Measurements from ENCODE around the gene TBC1D23.
"Not testable (repeated sequence)": the region's sequence is repeated elsewhere in the genome, so short reads cannot be mapped to it uniquely, and the experiment has no call there.

Gene TBC1D23

DNA sequence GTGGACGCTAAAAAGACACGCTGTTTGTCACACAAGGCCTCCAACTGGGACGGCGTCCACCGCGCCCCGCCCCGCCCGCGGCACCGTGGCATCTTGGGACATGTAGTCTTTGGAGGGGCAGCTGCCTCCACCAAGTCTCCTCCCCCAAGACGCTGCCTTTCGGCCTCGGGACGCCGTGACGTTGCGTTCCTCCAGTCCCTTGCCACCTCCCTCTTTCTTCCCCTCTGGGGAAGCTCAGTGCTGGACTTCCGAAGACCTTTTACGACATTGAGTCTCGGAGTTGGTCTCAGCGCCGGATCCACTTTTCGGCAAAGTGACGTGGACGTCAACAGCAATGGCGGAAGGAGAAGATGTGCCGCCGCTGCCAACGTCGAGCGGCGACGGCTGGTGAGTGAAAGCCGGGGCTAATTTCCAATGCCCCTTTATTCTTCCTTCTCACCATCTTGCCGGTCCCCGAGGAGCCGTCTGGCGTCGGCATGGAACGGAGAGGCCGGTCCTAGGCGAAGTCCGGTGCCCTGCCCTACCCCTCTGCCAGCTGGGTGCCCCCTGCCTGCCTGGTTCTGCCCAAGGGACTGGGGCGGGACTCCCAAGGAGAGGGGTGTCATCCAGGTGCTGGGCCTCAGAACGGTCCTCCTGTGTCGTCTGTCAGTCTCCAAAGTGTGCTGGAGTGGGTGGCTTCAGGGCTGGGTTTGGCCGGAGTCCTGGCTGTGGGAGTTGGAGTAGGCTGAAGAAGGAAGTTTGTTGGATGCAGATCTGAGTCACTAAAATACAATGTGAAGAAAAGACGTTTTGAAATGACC, at the start of gene TBC1D23:
Gene TBC1D23, plus strand, starts transcription at position 308 of the 800 bp plus-strand sequence. Its CDS starts 27 bp downstream, at position 335.
- DNase-seq, result peak; percentile 78

DNA sequence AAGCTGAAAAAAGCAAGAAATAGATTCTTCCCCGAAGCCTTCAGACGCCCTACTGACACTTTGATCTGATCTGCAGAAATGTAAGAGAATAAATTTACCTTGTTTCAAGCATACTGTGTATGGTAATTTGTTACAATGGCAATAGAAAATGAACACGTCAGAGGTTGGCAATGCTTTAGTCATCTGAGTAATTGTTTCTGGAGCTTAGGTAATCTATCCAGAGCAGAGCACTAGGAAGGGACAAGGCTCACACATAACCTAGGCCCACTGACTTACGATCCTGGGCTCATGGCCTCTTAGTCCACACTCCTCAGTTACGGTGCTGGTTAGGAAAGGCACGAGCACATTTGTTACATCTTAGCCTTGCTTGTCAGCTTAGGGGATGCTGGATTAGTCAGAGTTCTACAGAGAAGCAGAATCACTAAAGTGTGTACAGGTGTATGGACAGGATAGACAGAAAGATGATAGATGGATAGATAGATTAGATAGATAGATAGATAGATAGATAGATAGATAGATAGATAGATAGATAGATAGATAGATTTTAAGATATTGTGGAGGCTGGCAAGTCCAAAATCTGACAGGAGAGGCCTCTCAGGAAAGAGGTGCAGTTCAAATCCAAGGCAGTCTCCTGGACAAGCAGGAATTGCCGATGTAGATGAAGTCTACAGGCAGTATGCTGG, 46.8 kb upstream of the TBC1D23 start:
- DNase-seq, result no peak

DNA sequence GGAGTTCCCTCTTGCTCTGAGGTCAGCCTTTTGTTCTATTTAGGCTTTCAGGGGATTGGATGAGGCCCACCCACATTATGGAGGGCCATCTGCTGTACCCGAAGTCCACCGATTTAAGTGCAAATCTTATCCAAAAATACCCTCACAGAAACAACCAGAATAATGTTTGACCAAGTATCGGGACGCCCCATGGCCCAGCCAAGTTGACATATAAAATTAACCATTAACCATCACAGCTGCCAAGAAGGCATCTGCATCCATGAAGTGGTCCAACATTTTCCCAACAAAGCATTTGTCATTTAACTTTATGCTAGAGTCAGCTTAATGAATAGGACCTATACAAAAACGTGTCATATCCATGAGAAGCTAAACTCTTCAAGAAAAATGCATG, 46.2 kb upstream of the TBC1D23 start:
- no peak for DNase-seq

DNA sequence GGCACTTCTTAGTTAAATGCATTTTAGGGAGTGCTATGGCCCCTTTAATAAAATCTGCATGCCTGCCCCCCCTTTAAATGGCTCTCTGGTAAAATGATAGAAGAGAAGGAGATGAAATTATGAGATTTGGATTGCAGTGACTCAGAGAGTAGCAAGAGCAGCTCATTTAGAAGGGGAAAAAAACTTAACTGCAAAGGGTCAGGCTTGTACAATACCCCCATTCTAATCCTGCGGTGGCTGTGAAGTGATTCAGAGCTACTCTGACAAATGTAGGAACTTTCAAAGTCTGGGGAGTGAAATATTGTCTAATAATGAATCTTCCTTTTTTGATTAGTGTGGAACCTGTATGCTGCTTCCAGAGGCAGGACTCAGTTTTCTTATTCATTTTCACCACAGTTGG, 44.1 kb upstream of the TBC1D23 start:
- no peak for DNase-seq

DNA sequence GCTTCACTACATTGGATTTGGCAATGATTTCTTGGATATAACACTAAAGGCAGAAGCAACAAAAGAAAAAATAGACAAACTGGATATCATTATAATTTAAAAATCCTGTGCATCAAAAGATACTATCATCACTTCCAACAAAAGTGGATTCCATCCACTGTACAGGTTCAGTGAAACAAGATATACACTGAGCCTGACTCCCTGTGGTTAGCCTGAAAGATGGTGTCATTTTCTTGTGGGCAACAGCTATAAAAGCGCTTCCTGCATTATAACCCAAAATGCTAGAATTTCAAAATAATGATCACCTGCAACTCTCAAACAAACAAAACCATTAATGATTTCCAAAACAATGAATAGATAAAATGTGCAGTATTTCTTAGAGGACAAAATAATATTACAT, 39.6 kb upstream of the TBC1D23 start:
- no peak for DNase-seq

DNA sequence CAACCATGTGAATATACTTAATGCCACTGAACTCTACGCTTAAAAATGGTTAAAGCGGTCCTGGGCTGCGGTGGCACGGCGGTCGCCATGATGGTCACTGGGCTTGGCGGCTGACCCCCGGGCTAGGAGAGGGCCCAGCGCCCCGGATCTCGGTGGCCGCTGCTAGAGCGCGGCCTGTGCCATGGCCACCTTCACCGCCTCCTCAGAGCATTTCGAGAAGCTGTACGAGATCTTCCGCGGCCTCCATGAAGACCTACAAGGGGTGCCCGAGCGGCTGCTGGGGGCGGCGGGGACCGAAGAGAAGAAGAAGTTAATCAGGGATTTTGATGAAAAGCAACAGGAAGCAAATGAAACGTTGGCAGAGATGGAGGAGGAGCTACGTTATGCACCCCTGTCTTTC, 35.6 kb upstream of the TBC1D23 start:
- DNase-seq, result no peak

DNA sequence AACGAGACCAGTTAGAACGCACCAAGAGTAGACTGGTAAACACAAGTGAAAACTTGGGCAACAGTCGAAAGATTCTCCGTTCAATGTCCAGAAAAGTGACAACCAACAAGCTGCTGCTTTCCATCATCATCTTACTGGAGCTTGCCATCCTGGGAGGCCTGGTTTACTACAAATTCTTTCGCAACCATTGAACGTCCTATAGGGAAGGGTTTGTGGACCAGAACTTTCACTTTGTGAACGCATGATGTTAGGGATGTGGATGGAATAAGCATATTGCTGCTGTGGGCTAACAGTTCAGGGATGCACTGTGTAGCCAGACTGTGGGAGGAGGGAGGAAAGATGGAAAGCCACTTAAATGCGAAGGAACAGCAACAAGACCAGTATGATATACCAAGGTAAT, 34.9 kb upstream of the TBC1D23 start:
- DNase-seq, result no peak

DNA sequence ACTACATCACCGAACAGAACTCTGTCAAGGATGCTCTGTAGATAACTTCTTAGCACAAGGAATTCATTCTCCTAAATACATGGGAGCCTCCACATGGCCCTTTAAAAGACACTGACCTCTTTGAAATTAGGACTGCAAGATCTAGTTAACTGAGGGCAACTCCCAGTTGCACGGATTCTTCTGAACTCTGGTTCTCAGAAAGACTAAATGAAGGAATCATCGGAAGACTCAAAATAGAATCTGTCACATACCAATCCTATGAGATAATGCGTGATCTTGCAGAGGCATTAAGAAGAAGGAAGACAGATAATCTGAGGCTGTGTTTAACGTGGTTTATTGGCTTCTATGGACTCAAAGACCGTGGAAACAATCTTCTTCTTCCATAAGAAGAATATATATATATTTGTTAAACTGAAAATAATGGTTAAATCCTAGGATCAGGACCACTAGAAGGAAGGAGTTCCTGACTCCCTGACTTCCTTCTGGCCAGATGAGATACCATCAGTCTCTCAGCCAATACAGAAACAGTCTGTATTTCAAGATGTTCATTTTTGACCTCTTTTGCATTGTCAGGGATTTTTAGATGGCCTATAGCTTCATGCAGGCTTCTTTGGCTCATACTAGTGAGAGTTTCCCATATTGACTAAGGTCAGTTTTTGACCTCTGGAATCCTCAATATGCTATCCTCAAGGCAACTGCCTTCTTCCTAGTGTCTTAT, 33.9 kb upstream of the TBC1D23 start:
- DNase-seq, result no peak

DNA sequence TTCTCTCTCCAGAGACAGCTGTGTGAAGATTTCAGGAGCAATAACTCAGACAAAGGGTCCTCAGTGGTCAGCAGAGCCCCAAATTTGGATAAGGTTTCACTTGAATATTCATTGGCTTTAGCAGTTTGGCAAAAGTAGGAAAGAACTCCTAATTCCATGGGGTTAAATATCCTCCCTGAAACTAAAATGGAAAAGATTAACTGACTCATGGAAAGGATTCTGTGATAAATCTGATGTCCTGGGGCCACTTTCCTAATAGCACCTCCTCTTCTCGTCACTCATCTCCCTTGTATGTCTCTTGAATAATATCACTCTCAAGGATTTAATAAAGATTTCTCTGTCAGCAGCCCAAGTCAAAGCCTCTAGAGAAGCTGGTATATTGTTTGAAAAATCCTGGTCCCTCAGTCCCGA, 33.3 kb upstream of the TBC1D23 start:
- no peak for DNase-seq

DNA sequence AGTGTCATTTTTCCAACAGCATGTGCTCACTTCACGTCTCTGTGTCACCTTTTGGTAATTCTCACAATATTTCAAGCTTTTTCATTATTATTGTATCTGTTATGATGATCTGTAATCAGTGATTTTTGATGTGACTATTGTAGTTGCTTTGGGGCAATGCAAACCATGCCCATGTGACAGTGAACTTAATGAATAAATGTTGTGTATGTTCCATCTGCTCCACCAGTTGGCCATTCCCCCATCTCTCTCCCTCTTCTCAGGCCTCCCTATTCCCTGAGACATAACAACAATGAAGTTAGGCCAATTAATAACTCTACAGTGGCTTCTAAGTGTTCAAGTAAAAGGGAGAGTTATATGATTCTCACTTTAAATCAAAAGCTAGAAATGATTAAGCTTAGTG, 32.5 kb upstream of the TBC1D23 start:
- DNase-seq, result no peak

DNA sequence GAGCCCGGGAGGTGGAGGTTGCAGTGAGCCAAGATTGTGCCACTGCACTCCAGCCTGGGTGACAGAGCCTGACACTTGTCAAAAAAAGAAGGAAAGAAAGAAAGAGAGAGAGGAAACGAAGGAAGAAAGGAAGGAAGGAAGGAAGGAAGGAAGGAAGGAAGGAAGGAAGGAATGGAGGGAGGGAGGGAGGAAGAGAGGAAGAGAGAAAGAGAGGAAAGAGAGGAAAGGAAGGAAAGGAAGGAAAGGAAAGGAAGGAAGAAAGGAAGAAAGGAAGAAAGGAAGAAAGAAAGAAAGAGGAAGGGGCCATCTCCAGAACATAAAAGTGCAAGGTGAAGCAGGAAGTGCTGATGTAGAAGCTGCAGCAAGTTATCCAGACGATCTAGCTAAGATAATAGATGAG, 31.6 kb upstream of the TBC1D23 start:
- DNase-seq, result not testable (repeated sequence)

DNA sequence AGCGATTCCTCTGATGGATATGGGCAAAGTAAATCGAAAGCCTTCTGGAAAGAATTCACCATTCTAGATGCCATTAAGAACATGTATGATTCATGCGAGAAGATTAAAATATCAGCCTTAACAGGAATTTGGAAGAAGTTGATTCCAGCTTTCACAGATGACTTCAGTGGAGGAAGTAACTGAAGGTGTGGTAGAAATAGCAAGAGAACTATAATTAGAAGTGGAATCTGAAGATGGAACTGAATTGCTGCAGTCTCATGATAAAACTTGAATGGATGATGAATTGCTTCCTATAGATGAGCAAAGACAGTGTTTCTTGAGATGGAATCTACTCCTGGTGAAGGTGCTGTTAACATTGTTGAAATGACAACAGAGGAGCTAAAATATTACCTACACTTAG, 30.1 kb upstream of the TBC1D23 start:
- DNase-seq, result no peak

DNA sequence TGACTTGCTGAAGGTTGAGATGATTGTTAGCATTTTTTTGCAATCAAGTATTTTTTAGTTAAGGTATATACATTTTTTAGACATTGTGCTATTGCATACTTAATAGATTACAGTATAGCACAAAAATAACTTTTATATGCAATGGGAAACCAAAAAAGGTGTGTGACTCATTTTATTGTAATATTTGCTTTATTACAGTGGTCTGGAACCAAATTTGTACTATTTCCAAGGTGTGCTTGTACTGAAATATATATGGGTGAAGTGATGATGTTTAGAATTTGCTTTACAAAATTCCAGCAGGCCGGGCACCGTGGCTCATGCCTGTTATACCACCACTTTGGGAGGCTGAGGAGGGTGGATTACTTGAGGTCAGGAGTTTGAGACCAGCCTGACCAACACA, 29.1 kb upstream of the TBC1D23 start:
- no peak for DNase-seq

DNA sequence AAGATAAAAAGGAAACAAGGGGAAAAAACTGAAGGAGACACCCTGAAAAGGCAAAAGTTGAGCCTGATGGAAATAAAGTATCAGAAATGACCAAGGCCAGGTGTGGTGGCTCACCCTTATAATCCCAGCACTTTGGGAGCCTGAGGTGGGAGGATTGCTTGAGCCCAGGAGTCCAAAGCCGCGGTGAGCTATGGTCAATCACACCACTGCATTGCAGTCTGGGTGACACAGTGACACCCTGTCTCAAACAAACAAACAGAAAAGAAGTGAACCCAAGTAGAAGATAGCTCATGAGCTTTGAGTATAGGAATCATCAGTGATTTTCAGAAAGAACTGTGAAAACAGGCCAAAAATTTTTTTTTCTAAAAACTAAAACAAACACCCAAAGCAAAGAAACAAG, 26.4 kb upstream of the TBC1D23 start:
- no peak for DNase-seq

DNA sequence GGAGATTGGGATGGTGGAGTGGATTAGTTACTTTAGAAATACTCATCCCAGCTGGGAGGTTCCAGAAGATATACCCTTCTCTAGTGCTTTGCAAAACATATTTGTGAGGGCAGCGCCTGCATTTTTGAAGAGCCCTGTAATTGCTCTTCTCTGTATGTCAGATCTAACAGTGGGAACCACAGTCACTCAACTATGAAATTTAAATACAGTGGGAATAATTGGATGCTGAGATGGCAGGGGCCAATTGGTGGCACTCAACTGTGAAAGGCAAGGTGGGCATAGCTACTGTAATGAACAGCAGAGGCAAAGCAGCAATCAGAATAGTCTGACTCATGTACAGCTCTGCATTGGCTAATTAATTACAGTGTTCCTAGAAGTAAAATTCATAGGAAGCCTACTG, 22.2 kb upstream of the TBC1D23 start:
- DNase-seq, result no peak

DNA sequence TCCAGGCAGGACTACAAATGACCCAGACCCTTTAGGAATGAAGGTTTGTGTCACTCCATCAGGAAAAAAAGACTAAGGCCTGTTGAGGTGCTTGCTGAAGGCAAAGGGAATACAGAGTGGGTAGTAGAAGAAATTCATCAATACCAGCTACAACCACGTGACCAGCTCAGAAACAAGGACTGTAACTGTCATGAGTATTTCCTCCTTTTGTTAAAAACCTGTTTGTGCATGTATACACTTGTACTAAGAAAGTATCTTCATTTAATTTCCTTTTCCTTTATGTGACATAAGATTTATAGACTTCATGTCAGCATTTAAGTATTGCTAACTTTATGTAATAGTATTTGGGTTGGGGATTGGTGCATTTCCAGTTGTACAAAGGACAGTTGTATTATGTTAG, 18.3 kb upstream of the TBC1D23 start:
- not testable (repeated sequence) for DNase-seq

DNA sequence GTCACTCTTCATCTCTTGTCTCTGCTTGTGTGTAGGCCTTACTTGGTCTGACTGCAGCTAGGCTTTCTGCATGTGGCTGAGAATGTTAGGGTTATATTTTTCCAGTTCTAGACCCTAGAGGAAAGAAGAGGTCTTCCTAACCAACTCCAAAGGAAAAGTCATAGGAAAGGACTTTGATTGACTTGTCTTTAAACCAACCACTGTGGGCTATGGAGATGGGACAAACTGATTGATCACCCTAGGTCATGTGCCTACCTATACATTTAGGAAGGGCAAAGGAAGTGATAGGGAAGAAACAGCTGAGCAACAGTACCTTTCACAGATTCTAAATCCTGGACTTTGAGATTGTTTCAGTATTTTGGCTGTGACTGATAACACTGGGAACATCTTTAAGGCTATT, 16.5 kb upstream of the TBC1D23 start:
- no peak for DNase-seq

DNA sequence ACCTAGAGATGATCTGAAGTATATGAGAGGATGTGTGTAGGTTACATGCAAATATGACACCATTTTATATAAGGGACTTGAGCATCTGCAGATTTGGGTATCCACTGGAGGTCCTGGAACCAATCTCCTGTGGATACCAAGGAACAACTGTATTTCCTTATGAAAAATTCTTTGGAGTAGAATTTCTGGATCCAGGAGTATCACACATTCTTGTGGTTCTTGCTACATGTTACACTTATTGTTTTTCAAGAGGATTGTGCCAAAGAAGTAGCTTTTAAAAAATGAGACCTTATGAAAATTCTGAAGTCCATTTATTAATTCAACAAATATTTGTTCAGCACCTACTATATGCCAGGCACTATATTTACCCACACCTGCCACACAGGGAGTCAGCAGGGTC, 15.7 kb upstream of the TBC1D23 start:
- no peak for DNase-seq

DNA sequence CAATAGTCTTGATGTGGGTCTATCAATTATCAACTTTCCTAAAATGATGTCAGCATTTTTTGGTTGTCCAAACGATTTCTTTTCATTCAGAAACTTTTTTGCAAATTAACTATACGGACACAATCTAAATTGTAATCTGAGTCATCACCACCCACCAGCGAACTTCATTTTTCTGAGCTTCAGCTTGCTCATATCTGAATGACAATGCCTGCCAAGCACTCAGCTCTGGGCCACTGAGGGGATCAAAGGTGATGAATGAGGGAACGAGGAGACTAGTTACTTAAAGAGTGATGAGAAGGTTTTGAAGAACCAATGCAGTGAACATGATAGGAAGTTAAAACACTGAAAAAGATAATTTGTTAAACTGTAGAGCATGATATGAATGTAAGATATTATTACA, 14.9 kb upstream of the TBC1D23 start:
- DNase-seq, result no peak

DNA sequence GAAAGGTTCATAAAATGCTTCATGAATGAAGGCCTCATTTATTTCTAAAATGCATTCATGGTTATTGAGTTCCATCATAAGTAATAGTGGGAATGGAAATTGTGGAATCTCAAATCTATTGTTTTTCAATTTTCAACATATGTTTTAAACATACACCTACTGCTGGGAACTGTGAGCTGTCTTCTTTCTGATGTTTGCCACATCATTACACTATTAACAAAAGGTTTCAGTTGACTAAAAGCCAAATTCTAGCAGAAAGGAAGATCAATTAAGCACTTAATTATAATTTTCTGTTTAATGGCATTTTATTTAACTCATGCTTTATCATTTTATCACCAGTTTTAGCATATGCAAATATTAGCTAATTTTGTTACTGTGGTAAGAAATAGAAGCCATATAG, 13.8 kb upstream of the TBC1D23 start:
- DNase-seq, result no peak

DNA sequence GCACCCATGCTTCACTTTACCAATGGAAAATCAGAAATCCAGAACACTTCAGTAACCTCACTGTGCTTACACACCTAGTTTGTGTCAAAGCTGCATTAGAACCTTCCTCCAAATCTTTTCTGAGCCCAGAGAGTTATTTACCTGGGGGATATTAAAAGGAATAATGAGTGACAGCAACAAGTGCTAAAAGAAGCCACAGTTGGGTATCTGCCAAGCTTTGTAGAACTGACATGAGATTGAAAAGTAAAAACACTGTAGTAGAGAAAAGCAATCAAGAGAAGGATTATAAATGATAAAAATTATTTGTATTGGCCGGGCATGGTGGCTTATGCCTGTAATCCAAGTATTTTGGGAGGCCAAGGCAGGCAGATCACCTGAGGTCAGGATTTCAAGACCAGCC, 8.8 kb upstream of the TBC1D23 start:
- DNase-seq, result no peak

DNA sequence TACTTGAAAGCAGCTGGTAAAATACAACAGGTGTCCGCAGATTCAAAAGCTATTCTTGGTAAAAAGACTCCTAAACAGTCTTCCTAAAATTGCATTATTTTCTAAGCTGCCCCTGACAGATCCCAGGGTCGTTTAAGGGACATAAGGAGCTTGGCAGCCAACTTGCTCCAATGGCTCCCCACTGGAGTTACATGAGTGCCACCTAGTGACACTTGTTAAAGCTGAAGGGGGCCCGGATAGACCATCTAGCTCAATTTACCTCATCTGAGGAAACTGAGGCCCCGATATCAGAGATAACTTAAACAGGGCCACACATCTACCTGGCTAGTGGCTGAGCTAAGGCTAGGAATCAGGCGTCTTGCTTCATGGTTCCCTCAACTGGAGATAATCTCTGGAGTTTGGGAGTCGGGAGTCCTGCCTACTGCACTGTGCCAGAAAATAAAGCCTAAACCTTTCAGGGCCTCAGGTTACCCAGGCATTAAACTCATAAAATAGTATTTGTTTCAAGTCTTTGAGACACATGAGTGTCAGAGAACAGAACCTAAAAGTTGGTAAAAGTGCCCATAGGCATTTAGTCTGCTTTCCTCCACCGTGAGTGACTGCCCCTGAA, 6.5 kb upstream of the TBC1D23 start:
- no peak for DNase-seq

DNA sequence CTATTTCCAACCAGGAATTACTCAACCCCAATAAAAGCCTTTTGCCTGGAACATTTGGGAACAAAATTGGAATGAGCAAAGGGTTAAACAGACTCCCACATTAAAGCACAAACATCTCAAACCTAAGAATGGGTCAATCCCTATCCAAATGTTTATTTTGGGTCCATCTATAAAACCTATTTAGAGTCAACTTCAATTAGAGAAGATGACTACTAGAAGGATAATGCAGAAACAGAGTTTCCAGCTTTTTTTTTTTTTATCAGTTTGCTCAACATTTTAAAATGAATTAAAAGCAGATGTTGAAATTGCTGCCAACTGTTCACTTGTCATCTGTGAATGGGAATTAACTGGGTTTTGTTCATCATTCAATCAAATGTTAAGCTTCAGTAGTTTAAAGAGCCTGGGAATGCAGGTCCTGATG, 4.1 kb upstream of the TBC1D23 start:
- no peak for DNase-seq

DNA sequence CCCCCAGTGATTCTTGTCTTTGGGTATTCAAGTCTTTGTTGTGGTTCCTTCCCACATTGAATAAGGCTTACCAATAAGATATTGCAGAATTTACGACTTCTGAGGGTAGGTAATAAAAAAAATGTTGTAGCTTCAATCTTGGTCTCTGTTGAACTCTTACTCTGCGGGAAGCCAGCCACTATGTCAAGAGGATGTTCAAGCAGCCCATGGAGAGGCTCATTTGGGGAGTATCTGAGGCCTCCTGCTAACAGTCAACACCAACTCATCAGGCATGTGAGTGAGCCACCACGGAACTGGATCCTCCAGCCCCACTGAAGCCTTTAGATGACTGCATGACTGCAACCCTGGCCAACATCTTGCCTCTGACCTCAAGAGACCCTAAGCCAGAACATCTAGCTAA, 3.2 kb upstream of the TBC1D23 start:
- DNase-seq, result no peak

All from 8988T (cell line).